Stimulated activated CD8-positive, alpha-beta memory T cell treated with anti-CD3 and anti-CD28 coated beads, Interleukin-2, amount 100 ng/mL, for 48 hours (primary cell): Measurements from ENCODE around the gene FLRT2.

ENCODE experiments used
- DNase-seq, 2 donors: peaks; one replicate each; pipeline ENCODE4 v3.0.0-alpha.2; 2020; ENCODE audit warnings: low read depth in 2 of 2

FLRT2 gene

DNA sequence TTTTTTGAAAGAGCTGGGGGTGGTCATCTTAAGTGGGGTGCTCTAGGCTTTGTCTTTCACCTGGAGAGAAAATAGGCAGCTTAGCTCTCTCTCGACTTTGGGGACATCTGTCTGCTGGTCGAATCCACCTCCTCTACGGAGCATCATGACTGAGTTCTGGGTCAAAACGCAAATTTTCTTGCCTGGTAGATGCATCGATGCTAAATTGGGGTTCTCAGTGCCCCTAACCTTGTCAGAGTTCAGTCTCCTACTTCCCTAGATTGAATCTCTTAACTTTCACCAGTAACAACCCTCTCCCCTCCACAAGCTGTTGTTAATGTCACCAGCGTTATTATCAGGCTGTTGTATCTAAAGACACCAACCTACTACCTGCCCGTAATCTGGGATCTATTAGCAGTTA, 682 bp downstream of the FLRT2 start:
- no peak for DNase-seq

DNA sequence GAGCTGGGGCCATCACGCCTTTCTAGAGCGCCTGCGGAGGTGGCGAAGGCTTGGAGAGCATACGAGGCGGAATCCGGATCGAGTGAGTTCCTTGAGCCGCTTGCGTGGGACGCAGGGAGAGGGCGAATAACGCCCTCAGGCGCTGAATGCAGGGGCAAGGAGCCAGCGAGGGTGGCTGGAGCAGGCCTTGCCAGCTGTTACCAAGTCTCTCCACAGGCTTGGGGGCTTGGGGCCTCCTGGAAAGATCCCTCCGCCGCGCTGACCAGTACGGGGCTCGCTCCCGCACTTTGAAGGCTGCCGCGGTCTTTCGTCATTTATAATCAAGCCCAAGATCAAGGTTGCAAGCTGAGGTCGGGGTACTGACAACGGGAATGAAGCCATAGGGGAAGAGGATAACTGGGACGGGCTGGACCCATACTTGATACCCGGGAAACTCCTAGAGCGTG, 1.2 kb downstream of the FLRT2 start:
- no peak for DNase-seq

DNA sequence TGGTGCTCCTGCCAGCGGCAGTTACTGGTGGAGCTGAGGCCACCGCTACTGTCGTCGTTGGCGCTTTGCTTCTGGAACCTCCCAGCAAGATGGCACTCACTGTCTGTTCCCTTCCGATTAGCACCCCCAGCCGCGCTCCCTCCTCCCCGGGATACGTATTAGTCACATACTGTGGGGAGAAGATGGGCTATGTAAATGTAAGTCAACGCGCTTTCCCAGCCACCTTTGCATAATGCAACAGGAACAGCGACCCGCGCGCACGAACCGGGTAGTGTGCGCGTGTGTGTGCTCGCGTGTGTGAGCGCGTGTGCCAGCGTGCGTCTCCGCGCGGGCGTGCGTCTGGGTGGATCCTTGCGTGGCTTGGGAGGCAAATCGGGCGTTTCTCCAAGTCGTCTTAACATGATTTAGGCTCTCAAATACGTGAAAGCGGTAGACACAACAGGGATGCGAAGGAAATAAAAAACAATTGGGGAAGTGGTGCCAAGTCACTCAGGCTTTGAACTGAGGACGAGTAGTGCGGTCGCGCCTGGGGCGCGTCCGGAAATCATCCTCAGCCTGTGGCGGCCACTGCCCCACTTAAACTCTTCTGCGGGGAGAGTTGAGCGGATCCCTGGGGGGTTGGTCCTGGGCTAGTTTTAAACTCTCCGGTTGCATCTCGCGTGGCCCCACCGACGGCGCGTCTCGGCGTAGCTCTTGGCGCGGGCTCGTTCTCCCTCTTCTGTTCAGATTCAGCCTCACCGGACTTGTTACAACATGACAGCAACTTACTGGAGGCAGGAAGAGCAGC, 1.8 kb downstream of the FLRT2 start:
- DNase-seq = no peak

DNA sequence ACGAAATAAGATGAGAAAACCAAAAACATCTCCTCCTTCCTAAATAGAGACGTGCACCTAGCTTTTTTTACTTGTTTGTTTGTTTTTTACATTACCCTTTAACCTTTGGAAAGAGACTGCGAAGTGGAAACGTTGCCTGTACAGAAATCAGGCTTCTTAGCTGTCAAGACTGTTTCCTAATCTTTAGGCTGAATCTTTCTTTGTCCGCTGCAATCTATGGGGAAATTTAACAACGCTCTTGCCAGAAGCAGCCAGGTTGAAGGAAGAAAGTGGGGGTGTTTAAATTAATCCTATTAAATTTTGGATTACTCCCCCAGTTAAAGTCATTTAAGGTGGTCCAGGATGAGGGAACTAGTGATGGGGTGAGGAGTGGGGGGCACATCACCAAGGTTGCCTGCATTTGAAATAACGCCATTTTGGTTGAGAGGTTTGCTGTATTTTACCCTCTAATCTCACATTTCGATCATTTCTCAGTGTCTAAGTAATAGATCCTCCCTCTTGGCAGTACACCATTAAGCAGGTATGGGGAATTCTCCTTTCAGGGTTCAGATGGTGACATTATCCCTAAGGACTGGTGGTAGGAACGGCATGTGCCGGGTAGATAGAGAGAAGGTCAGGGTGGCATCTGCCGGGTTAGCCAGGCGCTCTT, 2.6 kb downstream of the FLRT2 start:
- no peak for DNase-seq

DNA sequence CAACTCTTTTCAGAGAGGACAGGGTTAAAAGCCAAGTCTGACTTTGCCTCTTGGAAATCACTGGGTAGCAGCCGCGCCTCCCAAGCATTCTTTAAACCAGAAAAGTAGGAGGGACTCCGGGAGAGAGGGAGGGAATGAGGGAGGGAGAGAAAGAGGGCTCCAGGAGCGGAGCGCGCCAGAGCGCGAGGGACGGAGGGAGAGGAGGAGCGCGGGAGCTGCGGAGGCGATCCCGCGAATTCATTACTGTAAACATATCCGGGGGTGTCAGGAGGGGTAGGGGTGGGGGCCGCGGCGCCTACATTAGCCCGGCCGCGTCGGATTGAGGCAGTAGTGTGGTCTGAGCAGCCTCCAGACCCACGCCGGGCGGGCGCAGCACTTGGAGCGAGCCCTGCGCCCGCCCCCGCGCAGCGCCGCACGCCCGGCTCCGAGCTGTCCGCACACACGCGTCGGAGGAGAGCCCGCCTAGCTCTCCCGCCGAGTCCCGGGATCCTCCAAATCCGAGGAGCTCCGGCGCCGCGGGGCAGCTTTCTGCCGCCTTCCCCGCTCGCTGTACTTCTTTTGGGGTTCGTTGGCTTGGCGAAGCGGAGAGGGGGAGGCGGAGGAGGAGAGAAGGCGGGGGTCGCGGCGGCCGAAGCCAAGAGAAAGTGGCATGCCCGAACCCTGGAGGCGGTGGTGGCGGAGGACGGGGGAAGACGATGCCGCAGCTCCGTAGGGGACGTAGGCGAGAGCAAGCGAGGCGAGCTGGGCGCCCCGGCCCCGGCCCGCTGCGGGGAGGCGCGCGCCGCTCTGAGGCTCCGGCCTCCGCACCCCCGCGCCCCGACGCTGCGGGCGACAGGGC, 3.3 kb downstream of the FLRT2 start:
- no peak for DNase-seq

DNA sequence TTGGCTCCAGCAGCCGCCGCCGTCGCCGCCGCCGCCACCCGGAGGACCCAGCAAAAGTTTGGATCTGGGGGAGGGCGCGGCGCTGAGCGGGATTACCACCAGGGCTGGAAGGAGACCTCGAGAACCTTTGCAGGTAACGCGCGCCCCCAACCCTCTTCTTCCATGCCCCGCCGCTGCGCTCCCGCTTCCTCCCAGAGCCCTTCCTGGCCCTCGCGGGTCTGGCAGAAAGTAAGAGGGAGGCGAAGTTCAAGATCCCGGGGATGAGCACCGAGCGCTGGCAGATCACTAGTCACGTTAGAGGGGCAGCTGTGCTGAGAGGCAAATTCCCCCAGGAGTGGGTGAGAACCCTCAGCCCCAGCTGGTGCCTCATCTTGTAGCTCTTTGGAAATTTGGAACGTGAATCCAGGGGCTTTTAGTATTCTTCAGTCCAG, 3.9 kb downstream of the FLRT2 start:
- no peak for DNase-seq

DNA sequence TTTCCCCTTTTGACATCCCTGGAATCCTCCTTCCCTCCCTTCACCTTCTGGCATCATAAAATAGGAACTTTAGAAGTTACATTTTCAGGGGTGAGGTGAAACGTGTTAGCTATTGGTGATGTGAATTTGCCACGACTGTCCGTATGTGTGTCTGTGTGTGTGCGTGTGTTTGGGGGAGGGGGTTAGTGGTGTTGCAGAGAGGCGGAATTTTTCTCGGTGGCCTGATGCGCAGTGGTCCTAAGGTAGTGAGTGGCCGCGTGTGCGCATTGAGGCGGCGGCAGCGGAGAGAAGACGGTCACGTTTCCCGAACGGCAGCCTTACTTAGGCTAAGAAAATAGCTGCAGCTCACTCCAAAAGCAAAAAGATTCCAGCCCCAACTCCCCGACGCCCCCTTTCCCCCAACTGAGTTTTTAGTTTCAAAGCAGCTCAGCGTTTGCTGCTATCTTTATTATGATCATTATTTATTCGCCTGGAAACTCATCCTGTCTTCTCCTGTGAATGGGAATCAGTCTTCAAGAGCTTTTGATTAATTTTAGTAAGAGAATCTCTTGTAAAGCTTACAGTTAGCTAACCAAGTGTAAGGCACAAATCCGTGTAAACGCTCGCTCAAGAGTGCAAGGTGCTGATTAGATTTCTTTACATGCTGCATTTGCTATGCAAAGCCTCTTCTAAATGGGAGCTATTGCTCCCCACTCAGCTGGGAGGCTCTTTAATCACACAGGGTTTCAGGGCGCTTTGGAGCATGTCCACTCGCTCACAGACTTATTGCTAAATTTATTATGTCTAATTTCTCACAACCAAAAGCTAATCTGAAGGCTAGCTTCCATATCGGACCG, 4.7 kb downstream of the FLRT2 start:
- DNase-seq = no peak

DNA sequence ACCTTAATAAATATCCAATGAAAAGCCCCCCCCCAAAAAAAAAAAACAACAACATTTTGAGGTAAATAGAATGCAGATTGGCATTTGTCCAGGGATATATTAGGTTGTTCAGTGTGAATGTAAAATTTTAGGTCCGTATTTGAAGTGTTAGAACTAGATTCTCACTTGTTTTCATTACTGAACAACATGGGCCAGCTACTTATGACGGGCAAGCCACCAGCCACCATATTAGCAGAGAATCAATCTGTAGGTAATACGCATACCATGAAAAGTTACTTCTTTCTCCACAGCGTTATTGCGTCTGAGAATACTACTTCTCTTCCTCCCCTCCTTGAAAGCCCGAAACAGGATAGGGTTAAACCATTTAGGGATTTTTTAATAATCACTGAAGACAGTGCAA, 5.4 kb downstream of the FLRT2 start:
- DNase-seq = no peak

DNA sequence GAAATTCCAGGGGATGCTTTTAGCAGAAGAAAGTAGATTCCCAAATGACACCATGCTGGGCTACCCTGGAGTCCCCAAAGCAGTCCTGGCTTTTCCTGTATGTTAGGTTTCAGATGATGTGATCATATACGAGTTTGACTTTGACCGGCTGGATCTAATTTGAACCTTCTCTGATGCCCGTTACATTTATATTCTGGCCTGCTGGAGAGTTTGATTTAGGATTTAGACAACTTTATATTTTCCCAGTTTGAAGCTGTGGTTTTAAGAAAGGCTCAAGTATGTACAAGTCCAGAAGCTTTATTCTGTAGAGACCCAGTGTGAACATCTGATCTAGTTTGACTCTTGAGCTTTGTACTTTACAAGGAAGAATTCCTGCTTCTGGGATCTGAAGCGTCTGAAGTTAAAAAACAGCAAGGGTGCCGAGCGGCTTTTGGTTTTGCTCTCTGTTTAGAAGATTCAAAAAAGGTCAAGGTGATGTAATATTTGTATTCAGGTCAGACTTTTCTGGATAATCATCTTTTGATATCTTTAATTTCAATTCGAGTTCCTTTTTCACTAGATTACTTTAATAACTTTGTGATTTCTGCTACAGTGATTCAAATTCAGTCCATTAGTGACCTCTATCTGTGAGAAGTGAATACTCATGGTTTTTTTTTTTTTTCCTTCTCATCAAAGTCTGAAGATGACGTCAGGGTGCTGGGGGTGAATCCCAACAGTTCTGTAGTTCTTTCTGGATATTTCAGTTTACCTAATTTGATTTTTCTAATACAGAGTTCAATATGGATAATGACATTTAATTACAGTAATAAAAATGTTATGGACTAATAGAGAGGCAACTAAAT, 6.3 kb downstream of the FLRT2 start:
- no peak for DNase-seq

DNA sequence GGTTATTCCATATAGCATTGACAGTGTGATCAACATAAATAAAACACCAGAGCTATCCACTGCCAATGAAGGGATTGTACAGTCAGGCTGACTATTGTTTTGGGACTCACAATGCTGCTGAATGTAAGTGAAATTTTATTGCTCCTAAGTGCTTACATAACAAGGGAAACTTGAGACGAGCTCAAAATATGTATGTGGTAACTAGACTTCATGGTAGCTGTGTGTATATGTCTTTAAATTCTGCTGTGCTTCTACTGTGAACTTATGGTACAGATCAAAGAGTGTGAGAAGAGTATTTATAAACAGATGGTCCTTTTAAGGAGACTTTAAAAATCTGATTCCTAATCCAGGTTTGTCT, 6.9 kb downstream of the FLRT2 start:
- DNase-seq = no peak

DNA sequence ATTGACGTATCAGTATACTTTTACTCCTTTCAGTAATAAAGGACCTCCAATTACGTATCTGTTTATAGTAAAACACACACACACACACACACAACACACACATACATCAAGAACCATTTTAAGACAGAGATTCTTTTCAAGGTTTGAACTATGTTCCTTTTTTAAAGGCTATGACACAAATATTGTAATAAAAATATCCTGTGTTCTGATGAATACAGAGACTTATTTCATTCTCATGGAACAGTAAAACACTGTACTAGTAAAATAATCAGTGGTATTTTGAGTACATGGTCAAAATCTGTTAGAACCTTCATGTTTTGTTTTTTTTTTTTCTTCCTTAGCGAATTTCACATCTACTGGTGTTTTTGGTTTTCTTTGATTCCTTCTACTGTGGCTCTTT, 7.6 kb downstream of the FLRT2 start:
- DNase-seq = no peak

DNA sequence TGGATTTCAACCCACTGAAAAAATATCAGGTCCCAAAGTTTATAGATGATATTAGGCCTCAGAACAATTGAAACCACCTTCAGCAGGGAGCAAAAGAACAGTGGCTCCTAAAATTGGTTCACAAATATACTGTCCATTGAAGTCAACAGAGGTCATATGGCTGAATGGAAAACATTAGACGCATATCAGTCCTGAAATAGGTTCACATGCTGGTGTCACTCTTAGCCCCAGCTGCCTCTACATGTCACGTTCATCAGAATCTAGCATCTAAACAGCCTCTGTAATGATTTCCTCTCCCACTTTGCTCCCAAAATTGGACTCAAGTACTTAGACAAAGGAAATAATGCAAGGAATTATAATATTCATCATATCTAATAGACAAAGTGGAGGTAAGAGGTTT, 8.7 kb downstream of the FLRT2 start:
- DNase-seq = no peak

DNA sequence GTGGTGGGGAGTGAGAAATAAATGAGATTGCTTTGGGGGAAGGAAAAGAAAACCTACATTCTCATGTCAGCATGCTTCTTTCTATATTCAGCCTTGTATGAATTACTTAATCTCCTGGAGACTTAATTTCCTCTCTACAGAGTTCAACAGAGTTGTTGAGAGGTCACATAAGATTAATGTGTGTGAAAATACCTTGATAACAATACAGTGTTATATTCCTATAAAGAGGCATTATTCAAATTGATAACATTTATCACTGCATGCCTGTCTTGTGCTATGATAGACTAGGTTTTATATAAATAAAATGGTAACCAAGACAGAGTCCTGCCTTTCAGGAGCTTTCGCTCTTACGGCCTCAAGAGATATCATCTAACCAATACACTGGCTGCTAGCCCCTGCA, 9.6 kb downstream of the FLRT2 start:
- DNase-seq = no peak

DNA sequence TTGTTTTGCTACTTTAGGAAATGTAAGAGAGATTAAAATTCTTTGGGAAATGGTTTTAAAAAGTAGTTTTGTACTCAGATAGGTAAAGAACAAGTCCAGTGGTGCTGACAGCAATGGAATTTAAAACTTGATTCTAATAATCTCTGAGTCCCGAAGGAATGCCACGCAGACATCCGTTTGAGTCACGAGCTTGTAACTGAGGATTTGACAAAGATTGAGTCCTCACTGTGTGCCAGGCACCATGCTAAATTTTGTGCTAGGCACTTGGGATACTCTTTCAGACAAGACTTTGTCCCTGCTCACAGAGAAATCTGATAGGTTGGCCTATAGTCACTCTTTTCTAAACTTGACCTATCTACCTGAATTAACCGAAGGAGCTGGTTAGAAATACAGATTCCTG, 12.7 kb downstream of the FLRT2 start:
- DNase-seq = no peak

DNA sequence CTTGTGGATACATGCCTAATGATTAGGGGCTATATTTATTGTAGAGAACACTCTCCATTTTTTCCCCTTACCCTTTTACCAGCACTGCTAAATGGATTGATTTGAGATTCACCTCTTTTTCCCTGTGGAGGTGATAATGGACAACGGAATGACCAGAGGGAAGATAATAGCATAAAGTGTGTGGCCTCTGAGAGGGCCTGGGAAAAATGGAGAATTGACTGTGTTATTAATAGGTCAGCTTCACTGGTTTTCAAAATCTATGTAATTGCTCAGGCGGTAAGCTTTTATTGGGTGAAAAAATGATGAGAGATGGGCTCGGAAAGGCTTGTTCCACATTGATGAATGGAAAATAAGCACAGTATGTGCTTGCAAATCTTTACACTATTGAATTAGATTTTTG, 15.8 kb downstream of the FLRT2 start:
- no peak for DNase-seq

DNA sequence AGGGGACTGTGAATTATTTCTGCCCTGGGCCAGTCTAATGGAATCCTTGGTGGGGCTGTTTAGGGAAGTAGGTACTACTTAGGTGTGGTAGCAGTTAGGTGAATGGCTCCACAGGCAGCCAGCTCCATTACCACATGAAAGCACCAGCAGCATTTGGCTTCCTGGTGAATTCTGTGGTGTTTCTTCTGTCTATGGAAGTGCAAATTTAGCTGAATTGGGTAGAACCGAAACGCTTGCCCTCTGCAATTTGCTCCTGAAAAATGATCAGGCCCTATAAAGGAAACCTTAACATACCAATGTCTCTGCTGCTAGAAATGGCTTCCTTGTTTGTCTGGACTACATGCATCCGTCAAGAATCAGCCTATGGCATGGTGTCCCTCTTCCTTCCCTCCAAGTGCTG, 16.4 kb downstream of the FLRT2 start:
- DNase-seq = no peak

DNA sequence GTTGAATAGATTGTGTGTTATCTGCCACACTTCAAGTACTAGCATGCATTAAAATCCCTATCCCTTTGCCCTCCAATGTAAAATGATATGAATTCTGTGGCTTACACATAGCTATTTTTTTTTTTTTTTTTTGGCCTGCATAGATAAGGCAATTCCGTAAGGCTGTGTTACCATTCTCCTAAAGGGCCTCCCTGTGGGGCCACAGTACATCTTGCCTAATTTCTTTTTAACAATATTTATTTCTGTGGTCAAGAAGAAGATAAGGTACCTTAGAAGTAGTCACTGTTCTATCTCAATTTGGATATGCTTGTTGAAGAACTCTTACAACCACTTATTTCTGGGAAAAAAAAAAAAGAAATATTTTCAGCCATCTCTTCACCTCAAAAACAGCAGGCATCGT, 19.8 kb downstream of the FLRT2 start:
- DNase-seq = no peak

DNA sequence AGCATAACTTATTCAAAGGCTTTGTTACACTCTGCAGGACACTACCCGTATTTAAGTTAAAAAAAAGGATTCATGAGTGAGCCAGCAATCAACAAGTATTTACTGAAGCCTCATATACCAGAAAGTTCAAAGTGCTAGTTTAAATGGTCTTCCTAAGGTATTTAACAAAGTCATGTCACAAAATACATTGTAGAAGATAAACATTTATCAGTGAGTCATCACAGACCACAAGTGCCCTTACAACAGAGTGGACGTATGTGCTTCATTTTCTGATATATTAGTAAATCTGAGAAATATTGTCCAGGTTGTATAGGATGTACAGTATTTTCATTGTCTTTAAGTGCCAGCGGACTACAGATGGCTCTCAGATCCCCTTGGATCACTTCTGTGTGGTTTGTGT, 24.2 kb downstream of the FLRT2 start:
- DNase-seq = no peak

DNA sequence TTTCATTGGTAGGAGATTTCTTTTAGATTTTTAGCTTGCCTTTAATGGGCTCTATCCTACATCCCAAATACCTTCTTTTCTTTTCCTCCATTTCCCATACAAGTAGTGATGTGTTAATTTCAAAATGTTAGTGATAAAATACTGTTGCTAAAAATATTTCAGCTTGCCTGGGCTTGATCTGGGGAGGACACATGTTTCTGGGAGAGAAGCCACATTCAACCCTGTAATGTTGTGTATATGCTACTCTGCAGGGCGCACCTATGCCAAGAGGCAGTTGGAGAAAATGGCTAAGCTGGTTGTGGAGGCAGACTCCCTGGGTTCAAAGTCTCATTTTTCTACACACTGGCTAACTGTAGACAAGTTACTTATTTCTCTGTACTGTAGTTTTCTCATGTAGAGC, 26.3 kb downstream of the FLRT2 start:
- no peak for DNase-seq

DNA sequence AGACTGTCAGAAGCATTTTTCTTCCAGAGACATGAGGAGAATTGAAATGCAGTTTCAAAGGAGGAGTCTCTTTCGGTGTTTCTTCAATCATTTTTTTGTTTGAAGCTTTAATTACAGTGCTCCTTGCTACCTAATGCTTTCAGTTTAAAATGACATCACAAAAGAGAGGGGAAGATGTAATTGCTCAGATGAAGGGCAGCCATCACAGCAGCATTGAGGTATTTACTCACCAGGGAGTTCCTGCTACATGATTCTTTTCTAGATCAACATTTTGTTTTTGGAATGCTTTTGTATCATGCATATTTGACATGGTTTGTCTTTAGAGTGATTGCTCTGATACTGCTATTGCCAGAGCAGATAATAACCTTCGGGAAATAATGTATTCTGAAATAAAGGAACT, 28.6 kb downstream of the FLRT2 start:
- no peak for DNase-seq

DNA sequence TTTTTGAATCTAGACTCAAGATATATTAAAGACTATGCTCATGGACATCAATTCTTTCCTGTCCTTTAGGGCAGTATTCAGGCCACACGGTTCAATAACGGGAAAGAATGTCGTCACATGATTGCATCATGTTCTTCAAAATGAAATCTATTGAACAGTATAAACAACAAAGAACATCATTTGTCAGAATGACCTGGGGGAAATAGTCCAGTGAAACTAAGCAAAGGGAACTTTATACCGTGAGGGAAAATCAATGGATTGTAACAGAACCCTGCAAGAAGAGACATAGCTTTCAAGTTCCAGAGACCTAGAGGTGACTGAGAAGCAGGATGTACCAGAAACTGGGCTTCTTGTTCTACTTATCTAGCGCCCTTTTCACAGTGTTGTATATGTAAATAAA, 32.7 kb downstream of the FLRT2 start:
- no peak for DNase-seq
